ENCODE data around the gene HMCN2.

The HMCN2 gene

DNA sequence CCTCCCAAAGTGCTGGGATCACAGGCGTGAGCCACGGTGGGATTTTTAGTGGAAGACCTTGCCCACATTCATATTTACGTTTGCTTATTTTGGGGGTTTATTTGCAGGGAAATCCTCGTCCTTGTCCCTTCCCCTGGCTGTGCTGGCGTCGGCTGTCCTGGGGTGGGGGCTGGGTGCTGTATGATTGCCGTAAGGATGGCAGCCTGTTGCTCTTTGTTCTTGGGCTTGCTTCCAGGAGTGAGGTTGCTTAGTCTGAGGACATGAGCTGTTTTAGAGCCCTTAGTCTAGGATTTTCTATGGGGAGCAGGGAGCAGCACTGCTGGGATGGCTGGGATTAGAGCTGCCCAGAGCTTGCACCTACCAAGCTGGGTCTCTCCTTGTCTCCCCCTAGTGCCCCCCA, 93.4 kb downstream of the HMCN2 start:
- no peak overlapping the region for H3K27ac ChIP-seq
- TF ChIP-seq, protein P1, sequence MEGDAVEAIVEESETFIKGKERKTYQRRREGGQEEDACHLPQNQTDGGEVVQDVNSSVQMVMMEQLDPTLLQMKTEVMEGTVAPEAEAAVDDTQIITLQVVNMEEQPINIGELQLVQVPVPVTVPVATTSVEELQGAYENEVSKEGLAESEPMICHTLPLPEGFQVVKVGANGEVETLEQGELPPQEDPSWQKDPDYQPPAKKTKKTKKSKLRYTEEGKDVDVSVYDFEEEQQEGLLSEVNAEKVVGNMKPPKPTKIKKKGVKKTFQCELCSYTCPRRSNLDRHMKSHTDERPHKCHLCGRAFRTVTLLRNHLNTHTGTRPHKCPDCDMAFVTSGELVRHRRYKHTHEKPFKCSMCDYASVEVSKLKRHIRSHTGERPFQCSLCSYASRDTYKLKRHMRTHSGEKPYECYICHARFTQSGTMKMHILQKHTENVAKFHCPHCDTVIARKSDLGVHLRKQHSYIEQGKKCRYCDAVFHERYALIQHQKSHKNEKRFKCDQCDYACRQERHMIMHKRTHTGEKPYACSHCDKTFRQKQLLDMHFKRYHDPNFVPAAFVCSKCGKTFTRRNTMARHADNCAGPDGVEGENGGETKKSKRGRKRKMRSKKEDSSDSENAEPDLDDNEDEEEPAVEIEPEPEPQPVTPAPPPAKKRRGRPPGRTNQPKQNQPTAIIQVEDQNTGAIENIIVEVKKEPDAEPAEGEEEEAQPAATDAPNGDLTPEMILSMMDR (conservative IDR thresholded peaks at IDR 0.05) = no peak
- no peak for TF ChIP-seq ZFX (IDR thresholded peaks at IDR 0.05)

DNA sequence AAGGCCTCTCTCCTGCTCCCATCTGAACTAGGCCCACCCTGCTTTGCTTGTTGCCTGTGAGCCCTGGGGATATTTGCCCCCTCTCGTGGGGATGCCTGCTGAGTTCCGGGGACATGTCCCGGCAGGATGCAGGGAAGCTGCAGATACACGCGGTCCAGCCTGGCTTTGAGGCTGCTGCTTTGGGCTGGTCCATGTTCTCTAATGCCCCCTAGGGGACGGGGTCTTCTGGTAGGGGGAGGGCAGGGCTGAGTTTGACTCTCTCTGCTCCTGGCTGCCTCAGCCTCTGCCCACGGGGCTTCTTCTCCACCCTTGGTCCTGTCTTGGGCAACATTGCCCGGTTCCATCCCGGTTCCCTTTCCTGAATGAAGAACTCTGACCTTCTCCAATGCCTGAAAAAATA, 94.3 kb downstream of the HMCN2 start:
- no peak for TF ChIP-seq ZFX (IDR thresholded peaks at IDR 0.05)
- TF ChIP-seq, protein P1 (conservative IDR thresholded peaks at IDR 0.05) = no peak
- no peak overlapping the region for H3K27ac ChIP-seq

DNA sequence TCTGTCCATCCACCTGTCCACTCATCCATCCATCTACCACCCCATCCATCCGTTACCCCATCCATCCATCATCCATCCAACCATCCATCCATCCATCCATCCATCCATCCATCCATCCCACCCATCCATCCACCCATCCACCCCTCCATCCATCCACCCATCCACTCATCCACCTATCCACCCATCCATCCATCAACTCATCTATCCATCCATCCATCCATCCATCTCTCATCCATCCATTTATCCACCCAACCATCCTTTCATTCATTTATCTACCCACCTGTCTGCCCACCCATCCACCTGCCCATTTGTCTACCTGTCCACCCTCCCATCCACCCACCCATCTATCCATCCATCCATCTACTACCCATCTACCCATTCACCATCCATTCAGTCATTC, 95.1 kb downstream of the HMCN2 start:
- H3K27ac ChIP-seq = no peak overlapping the region
- no peak for TF ChIP-seq ZFX (IDR thresholded peaks at IDR 0.05)

DNA sequence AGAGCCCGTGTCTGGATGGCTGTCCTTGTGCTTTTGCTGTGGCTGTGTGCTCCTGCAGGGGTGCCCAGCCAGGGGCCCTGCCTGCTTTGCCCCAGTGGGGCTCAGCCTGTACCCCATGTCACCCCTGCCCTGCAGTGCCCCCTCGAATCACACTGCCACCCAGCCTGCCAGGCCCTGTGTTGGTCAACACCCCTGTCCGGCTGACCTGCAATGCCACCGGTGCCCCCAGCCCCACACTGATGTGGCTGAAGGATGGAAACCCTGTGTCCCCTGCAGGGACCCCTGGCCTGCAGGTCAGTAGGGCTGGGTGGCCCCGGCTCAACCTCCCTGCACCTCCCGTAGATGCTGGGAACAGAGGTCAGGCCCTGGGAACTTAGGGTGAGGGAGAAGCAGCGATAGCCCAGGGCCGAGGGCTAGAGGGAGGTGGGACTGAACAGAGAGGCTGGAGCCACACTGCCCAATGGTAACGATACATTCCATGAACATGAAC, 96.4 kb downstream of the HMCN2 start:
- TF ChIP-seq, protein P1 (conservative IDR thresholded peaks at IDR 0.05) = no peak
- no peak for TF ChIP-seq ZFX (IDR thresholded peaks at IDR 0.05)
- no peak overlapping the region for H3K27ac ChIP-seq

DNA sequence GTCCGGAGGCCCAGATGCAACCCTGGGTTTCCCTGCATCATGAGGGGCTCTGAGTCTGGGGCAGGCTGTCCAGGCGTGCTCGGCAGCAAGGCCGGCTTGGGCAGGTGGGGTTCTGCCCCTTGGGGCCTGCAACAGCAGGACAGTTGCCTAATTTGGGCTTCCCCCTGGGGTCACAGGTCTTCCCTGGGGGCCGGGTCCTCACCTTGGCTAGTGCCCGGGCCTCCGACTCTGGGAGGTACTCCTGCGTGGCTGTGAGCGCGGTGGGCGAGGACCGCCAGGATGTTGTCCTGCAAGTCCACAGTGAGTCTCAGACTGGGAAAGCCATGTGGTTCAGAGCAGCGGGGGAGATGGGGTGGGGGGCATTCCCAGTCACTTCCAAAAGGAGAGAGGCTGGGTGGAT, 97.1 kb downstream of the HMCN2 start:
- TF ChIP-seq, protein P1 (conservative IDR thresholded peaks at IDR 0.05) = no peak
- TF ChIP-seq ZFX (IDR thresholded peaks at IDR 0.05) = no peak
- no peak overlapping the region for H3K27ac ChIP-seq

DNA sequence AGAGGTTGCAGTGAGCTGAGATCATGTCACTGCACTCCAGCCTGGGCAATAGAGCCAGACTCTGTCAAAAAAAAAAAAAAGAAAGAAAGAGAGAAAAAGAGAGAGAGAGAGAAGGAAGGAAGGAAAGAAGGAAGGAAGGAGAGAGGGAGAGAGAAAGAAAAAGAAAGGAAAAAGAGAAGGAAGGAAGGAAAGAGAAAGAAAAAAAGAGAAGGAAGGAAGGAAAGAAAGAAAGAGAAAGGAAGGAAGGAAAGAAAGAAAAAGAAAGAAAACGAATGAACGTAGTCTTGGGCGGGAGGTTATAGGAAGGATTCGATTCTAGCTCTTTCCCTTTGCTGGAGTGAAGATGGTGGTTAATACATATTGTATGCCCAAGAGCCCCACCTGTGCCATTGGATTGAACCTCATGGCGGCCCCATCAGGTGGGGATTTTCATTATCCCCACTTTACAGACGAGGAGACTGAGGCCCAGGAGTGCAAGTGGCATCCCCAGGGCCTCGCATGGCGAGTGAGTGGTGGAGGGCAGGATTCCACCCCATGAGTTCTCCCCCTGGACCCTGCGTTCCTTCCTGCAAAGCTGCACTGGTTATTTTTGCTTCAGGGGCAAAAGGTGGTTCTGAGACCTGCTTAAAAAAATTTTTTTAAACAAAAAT, 98.3 kb downstream of the HMCN2 start:
- TF ChIP-seq ZFX (IDR thresholded peaks at IDR 0.05) = no peak
- TF ChIP-seq, protein P1 (conservative IDR thresholded peaks at IDR 0.05) = no peak
- no peak overlapping the region for H3K27ac ChIP-seq

DNA sequence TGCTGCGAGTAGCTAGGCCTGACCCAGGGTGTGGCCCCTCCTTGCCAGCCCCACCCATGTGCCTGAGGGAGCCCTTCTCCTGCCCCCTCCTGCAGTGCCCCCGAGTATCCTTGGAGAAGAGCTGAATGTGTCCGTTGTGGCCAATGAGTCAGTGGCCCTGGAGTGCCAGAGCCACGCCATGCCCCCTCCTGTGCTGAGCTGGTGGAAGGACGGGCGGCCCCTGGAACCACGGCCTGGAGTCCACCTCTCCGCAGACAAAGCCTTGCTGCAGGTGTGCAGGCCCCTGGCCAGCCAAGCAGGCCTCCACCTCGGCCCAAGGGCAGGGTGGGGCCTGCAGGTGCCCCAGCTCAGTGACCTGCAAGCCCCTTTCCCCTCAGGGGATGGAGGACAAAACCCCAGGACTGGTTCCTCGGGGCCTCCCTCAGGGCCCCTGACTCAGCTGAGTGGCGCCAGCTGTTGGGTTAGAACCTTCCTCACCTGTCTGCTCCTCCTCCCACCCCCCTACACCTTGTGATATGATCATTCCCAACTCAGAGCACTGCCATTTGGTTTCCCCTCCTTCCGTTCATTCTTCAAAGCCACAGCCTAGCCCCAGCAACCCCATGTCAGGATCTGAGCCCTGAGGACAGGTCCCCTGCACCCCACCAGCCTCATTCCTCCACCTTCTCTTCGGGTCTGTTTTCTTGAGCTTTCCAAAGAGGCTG, 99.2 kb downstream of the HMCN2 start:
- no peak overlapping the region for H3K27ac ChIP-seq
- TF ChIP-seq, protein P1 (conservative IDR thresholded peaks at IDR 0.05) = no peak
- TF ChIP-seq ZFX (IDR thresholded peaks at IDR 0.05) = no peak
